ENCODE measurements around the gene SSH3. TPM values are rescaled to one million over a fixed set of nuclear protein-coding genes. Genes with fewer than 3 reads are reported as not detected.
A peak's percentile ranks its signal among the peaks of the same experiment; 100 is the strongest.

Gene SSH3, protein sequence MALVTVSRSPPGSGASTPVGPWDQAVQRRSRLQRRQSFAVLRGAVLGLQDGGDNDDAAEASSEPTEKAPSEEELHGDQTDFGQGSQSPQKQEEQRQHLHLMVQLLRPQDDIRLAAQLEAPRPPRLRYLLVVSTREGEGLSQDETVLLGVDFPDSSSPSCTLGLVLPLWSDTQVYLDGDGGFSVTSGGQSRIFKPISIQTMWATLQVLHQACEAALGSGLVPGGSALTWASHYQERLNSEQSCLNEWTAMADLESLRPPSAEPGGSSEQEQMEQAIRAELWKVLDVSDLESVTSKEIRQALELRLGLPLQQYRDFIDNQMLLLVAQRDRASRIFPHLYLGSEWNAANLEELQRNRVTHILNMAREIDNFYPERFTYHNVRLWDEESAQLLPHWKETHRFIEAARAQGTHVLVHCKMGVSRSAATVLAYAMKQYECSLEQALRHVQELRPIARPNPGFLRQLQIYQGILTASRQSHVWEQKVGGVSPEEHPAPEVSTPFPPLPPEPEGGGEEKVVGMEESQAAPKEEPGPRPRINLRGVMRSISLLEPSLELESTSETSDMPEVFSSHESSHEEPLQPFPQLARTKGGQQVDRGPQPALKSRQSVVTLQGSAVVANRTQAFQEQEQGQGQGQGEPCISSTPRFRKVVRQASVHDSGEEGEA
- total RNA-seq, result 10 to 100 TPM; 16.2 to 30.6 TPM

DNA sequence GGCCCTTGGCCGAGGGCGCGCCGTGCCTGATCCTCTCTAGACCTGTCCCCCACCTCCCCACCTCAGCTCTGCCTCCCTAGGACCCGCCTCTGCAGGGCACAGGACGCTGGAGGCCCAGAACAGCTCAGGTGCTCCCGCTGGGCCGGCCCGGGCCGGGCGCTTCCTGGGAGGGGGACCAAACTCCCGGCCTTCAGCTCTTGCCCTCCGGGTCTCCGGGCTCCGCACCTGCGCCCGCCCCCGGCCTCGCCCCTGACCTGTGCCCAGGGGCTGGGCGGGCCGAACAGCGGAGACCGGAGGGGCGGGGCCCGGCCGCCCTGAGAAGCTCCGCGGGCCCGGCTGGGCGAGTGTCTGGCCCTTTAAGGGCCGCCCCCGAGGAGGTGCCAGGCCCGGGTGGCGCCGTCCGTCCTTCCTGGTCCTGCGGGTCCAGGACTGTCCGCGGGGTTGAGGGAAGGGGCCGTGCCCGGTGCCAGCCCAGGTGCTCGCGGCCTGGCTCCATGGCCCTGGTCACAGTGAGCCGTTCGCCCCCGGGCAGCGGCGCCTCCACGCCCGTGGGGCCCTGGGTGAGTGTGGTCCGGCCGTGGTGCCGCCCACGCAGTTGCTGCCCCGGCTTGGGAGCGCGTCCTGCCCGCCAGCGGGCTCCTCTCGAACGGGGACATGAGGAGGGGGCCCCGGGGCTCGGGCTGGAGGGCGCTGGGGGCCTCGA lies at the start of gene SSH3:
SSH3 (plus strand) TSS at position 399 of the 703 bp plus-strand sequence; CDS start at position 495, 96 bp downstream.
- Histone ChIP-seq H3K4me1 (peaks cover 34% of the 10 kb centered on the region), H3K27me3 (no peaks in the 10 kb centered on the region), H3K27ac (peak within 1 kb of the TSS; percentile 72 to 87 (median 77)), H3K9me3 (no peaks in the 10 kb centered on the region), H3K4me3 (peak within 1 kb of the TSS; percentile 44 to 97), H3K36me3 (replicated peaks in 1 of 2; ENCODE audit: insufficient read depth in 1 of 2, low read depth in 2 of 2) (peaks cover 0 to 7% of the 10 kb centered on the region in 2 donors)
- TF ChIP-seq, protein P1, sequence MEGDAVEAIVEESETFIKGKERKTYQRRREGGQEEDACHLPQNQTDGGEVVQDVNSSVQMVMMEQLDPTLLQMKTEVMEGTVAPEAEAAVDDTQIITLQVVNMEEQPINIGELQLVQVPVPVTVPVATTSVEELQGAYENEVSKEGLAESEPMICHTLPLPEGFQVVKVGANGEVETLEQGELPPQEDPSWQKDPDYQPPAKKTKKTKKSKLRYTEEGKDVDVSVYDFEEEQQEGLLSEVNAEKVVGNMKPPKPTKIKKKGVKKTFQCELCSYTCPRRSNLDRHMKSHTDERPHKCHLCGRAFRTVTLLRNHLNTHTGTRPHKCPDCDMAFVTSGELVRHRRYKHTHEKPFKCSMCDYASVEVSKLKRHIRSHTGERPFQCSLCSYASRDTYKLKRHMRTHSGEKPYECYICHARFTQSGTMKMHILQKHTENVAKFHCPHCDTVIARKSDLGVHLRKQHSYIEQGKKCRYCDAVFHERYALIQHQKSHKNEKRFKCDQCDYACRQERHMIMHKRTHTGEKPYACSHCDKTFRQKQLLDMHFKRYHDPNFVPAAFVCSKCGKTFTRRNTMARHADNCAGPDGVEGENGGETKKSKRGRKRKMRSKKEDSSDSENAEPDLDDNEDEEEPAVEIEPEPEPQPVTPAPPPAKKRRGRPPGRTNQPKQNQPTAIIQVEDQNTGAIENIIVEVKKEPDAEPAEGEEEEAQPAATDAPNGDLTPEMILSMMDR (IDR thresholded peaks at IDR 0.05), result no peak
- peak; percentile 34 to 74 (median 67) for TF ChIP-seq POLR2A (IDR thresholded peaks at IDR 0.05)
- WGBS, 2 donors, result 0% methylated on average over 64 of the region's 65 CpGs; no CpG with 5 or more reads in 1 of the 2 donors
- peak; percentile 92 for ATAC-seq
- DNase-seq, result peak; percentile 83 to 92 (median 90)
- intact Hi-C loops (cut with DNase I), result no loop called here

DNA sequence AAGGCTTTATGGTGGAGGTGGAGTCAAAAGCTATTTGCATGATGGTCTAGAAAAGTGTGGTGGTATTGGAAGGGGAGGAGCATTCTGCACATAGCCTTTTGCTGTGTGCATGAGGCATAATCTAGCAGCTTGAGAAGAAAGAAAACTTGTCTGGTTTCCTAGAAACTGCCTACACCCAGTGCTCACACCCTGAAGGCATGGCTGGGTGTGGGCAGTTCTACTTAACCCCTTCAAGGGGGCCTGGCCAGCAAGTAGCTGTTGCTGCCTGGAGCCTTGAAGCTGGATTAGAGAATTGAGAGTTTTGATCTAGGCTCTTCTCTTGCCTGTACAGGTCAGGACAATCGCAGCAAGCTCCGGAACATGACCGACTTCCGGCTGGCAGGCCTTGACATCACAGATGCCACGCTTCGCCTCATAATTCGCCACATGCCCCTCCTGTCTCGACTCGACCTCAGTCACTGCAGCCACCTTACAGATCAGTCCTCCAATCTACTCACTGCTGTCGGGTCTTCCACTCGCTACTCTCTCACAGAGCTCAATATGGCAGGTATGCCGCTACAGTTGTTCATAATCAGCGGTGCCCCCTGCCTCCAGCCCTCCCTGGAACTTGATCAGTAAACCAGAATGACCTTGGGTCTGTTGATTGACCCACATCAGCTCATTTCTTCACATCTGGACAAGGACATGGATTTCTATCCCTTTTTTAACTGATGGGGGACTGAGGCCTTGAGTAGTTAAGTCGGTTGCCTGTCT lies 49.3 kb upstream of the SSH3 start:
- TF ChIP-seq, protein P1 (IDR thresholded peaks at IDR 0.05), result no peak
- no peak for TF ChIP-seq POLR2A (IDR thresholded peaks at IDR 0.05)
- Histone ChIP-seq H3K27ac (no peak overlapping the region), H3K4me3 (no peak overlapping the region), H3K36me3 (replicated peaks in 1 of 2; ENCODE audit: insufficient read depth in 1 of 2, low read depth in 2 of 2) (peaks cover 26 to 52% of the 10 kb centered on the region in 2 donors), H3K27me3 (no peaks in the 10 kb centered on the region), H3K9me3 (no peaks in the 10 kb centered on the region), H3K4me1 (no peaks in the 10 kb centered on the region)
- intact Hi-C loops (cut with DNase I), result no loop called here
- DNase-seq (no peak), ATAC-seq (peak; percentile 19)
- WGBS, 2 donors, result 88% methylated on average over 13 to 14 of the region's 14 CpGs

DNA sequence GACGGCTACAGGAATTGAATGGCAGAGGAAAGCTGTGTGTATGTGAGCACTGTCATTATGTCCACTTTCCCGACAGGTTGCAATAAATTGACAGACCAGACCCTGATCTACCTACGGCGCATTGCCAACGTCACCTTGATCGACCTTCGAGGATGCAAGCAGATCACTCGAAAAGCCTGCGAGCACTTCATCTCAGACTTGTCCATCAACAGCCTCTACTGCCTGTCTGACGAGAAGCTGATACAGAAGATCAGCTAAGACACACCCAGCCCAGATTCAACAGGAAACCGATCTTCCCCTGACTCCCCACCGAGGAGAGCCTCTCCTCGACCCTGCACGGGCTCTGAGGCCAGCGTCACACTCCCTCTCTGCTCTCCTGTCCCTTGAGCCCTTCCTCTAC lies 48.5 kb upstream of the SSH3 start:
- 83 to 88% methylated on average over 14 to 15 of the region's 15 CpGs for WGBS, 2 donors
- Histone ChIP-seq H3K36me3 (replicated peaks in 1 of 2; ENCODE audit: insufficient read depth in 1 of 2, low read depth in 2 of 2) (peaks cover 26 to 45% of the 10 kb centered on the region in 2 donors), H3K4me3 (no peak overlapping the region), H3K4me1 (no peaks in the 10 kb centered on the region), H3K27me3 (no peaks in the 10 kb centered on the region), H3K9me3 (no peaks in the 10 kb centered on the region), H3K27ac (no peak overlapping the region)
- DNase-seq (no peak), ATAC-seq (no peak)
- intact Hi-C loops (cut with DNase I), result no loop called here
- TF ChIP-seq, protein P1 (IDR thresholded peaks at IDR 0.05), result no peak
- no peak for TF ChIP-seq POLR2A (IDR thresholded peaks at IDR 0.05)

DNA sequence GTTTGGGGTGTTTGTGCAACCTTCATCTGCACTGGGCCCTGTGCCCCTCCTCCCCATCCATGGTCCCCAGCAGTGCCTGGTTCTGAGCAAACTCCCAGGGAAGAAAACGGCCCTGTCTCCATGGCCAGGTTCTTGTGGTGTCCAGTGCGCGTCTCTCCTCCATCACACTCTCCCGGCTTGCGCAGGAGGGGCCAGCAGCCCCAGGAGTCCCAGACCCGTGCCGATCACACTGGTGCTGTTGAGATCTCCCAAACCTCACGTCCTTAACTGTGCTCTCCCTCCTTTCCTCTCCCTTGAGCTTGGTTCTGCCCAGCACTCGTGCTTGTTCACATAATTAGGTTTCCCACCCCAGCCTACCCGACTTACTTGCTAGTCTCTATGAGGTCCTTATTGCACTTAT lies 48.0 kb upstream of the SSH3 start:
- ATAC-seq (no peak), DNase-seq (no peak)
- intact Hi-C loops (cut with DNase I), result no loop called here
- Histone ChIP-seq H3K4me1 (no peaks in the 10 kb centered on the region), H3K36me3 (replicated peaks in 1 of 2; ENCODE audit: insufficient read depth in 1 of 2, low read depth in 2 of 2) (peaks cover 23 to 40% of the 10 kb centered on the region in 2 donors), H3K27ac (no peak overlapping the region), H3K9me3 (no peaks in the 10 kb centered on the region), H3K4me3 (no peak overlapping the region), H3K27me3 (no peaks in the 10 kb centered on the region)
- 86 to 89% methylated on average over 10 of the region's 10 CpGs for WGBS, 2 donors
- no peak for TF ChIP-seq POLR2A (IDR thresholded peaks at IDR 0.05)
- TF ChIP-seq, protein P1 (IDR thresholded peaks at IDR 0.05), result no peak
